ENCODE measurements around the gene GLOD4. TPM values are rescaled to one million over a fixed set of nuclear protein-coding genes. Genes with fewer than 3 reads are reported as not detected.

Gene GLOD4
- total RNA-seq, 1 donor from 2014 or later: 40.5 TPM

DNA sequence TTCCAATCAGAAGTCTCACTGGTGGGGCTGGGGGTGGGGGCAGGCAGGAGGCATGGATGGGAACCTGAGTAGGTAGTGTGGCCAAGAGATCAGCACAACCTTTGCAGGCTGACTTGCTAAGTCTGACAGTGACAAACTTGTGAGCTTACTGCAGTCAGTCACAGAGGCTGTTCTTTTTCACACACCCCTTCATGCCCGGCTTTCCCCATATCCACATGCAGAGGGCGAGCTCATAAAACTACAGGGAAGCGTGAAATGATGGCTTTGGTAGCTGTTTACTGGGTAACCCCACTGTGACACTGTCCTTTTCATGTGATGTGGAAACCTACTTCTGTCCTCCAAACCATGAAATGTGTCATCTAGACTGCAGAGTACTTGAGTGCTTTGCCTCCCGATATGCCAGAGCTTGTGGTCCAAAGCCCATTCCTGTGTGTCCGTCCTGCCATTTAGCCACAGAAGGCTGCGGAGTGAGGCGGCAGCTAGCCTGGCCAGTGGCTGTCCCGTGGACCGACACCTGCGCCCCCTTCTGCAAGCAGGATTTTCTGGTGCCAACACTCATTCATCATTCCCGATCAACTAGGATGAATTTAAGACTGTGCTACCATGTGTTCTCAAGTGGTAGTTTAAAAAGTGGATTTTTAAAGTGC is 39.8 kb downstream of the GLOD4 start:
- no peak for DNase-seq

DNA sequence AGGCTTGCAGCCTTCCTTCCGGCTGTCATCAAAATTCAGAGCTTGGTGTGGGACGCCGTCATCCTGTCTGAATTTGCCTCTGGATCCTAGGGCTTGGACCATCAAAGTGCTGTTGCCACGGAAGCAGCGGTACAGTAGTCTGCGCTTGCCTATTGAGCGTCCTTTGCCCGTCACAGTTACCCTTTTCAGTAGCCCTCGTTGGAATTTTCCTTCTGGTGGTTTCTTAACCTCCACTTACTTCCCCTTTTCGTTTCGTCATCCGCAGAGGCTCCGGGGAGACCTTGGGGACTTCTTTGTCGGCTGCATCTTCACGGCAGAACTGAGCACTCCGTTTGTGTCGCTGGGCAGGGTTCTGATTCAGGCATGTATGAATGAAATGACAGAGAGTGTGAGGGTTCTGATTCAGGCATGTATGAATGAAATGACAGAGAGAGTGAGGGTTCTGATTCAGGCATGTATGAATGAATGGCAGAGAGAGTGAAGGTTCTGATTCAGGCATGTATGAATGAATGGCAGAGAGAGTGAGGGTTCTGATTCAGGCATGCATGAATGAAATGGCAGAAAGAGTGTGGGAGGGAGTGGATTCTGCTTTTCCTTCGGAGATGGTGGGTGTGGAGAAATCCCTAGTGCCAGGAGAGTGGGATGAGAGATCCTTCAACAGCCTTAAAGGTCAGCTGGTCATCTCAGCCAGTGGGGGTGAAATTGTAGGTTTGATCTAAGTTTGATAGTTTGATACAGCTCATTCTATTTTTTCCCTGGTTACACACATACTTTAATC is 41.7 kb downstream of the GLOD4 start:
- no peak for DNase-seq

DNA sequence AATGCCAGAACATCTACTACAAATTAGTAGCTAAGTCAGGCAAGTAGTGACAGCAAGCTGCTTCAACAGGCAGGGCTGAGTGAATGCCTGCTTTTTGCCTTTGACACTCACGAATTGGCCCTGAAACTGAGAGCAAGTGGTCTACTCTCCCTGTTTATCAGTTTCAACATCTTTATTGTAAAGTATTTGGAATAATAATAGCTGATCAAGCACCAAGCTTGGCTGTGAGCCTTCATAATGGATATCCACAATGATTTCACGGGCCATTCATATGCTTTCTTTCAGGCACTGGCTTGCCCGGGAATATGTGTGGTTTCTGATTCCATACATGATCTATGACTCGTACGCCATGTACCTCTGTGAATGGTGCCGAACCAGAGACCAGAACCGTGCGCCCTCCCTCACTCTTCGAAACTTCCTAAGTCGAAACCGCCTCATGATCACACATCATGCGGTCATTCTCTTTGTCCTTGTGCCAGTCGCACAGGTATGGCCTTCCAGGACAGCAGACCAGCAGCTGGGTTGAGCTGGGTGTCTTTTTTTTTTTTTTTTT is 44.4 kb downstream of the GLOD4 start:
- no peak for DNase-seq

DNA sequence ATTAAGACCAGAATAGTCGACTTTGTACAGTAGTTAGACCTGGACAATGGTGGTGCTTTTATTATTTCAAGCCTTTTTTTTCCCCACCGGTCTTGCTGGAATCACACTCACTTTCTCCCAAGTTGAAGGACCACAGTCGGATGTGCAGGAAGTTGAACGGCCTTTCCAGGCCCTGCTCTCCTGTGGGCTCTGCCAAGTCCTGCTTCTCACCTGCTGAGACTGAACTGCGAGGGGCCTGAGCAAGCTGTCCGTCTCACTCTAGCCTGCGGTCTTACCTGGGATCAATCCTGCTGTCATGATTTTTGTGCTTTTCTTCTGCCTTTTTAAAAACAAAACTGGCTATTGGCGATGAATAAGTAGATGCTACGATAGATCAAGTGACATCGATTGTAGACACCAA is 48.3 kb downstream of the GLOD4 start:
- DNase-seq: no peak

DNA sequence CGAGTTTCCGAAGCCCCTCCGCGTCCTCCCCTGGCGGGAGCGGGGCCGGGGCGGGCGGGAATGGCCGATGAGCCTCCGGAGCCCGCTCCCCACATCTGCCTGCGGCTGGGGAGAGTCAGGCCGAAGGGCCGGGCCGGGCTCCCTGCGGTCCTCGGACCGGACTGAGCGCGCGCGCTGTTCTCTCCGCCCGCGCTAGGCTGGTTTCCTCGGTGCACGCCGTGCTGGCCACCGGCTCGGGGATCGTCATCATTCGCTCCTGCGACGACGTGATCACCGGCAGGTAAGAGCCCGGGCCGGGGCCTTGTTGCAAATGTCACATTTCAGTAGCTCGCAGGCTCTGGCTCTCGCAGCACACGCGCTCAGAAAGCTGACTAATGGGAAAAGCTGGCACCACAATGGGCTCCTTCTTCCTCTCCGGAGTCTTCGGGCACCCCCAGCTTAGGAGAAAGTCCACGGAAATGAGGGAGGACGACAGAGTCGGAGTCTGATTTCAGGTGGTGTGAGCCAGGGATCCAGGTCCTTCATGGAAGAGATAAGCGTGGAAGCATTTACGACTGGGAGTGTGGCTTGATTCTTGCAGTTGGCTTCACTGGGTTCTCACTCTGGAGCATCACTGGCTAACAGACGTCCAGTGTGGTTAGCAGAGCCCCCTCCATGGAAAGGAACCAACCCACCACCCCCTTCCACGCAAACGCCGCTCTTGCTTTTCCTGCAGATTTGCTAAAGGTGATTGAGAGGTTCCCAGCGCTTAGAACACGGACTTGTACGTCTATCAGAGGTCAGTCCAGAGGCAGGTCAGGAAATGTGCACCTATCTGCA is 49.0 kb downstream of the GLOD4 start:
- no peak for DNase-seq

DNA sequence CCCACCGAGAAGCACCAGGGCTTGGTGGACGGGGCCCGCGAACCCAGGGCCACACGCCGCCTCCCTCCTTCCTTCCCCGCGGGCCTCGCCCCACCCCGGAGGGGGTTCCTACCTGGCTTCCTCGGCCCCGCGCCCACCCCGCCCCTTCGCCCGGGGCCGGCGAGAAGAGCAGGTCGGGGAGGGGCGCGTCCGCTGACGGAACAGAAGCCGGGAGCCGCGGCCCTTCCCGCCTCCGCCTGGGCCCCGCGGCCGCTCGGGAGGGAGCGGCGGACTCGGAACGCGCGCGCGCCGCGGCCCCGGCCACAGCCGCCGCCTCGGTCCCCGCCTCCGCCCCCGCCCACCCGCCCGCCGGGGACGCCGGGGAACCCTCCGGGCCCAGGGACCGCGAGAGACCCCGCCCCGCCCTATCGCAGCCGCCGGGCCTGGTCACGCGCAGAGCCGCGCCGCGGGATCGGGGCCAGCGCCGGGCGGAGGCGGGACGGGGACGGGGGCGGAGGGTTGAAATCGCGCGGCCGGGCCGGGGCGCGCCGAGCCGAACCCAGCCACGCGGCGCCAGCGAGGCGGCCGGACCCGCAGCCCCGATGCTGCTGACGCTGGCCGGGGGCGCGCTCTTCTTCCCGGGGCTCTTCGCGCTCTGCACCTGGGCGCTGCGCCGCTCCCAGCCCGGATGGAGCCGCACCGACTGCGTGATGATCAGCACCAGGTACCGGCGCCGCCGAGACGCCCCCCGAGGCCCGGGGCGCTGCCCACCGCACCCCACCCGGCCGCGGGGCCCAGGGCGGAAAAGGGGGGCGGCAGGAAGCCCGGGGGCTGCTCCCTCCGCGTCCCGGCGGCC is 49.8 kb downstream of the GLOD4 start, which contains the start of gene TLCD3A:
TLCD3A (plus strand) TSS at position 530 of the 835 bp plus-strand sequence; CDS start at position 582, 52 bp downstream.
- no peak for DNase-seq

DNA sequence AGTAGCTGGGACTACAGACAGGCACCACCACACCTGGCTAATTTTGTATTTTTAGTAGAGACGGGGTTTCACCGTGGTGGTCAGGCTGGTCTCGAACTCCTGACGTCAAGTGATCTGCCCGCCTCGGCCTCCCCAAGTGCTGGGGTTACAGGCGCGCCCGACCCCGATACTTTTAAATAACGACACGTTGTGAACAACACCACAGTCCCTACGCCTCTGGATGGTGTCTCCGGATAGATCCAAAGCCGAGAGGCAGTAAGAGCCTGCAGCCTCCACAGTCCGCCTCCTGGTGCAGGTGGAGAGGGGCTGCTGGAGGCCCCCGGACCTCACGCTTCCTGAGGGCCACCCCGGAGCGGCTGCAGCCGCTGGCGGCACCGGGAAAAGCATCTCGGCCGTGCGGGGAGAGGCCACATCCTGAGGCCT is 50.4 kb downstream of the GLOD4 start:
- DNase-seq: no peak

DNA sequence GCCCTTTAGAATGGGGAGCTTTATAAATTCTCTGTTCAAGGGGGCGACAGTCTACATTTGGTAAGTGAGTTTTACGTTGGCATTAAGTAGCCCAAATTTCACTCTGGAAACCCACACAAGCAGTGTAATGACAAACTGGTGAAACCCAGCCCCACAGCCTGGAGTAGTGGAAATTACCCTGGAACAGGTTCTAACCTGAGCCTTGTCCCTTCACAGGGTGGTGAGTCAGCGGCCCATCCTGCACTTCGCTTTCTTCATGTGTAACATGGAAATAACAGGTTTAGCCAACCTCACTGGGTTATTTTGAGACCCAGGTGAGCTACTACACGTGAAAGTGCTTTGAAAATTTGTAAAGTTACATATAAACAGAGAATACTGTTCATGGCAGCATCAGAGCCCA is 53.2 kb downstream of the GLOD4 start:
- no peak for DNase-seq

- no peak for DNase-seq
Observed at GRCh38 chr17:726271-726919, 55.7 kb downstream of the GLOD4 start.

DNA sequence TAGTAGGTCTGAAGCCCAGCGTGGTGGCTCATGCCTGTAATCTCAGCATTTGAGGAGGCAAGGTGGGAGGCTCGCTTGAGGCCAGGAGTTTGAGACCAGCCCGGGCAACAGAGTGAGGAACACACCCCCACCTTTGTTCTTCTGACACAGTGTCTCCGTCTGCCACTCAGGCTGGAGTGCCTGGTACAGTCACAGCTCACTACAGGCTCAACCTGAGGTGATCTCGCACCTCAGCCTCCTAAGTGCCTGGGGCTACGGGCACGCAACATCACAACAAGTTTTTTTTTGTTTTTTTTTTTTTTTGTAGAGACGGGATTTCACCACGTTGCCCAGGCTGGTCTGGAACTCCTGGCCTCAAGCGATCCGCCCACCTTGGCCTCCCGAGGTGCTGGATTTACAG is 56.3 kb downstream of the GLOD4 start:
- DNase-seq: no peak

GRCh38 chr17:725084-725483 is 57.0 kb downstream of the GLOD4 start:
- no peak for DNase-seq

- no peak for DNase-seq
Observed at GRCh38 chr17:721540-721937, 60.5 kb downstream of the GLOD4 start.

DNA sequence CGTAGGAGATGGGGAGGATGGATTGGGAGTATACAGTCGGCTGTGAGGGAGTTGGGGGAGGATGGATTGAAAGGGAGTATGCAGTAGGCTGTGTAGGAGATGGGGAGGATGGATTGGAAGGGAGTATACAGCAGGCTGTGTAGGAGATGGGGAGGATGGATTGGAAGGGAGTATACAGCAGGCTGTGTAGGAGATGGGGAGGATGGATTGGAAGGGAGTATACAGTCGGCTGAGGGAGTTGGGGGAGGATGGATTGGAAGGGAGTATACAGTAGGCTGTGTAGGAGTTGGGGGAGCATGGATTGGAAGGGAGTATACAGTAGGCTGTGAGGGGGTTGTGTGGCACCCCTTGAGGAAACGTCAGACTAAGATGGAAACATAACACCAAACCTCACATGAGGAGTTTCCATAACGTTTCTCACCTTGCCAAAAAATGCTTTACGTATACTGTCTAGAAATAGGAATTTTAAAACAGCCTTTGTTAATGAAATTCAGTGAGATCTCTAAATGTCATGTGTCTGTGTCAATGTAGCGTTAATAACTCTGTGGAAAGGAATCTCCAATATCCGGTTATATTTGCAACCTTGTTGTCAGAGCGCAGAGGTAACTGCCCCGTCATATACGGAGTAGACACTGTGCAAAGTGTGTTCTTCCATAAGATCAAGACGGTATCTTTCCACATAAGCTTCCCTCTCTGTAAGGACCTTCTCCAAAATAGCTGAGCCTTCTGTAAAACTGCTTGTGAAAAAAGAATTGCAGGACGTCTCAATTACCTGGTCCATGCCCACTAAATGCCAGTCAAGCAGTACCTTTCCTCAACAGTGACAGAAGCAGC is 61.2 kb downstream of the GLOD4 start:
- no peak for DNase-seq

DNA sequence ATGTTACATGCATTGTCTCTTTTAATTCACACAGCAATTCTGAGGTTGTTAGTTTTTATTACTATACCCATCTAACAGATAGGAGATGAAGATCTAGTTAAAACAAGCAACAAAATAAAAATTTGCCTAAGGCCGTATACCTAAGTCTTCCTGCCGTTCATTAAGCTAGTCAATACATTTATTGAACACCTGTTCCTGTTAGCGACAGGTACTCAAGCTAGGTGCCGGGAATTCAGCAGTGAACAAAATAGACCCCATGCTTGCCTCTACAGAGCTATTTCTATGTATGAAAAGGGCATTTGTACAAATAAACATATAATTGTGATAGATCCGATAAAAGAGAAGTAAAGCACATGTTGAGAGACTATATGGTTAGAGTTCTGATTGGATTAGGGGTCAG is 64.0 kb downstream of the GLOD4 start:
- no peak for DNase-seq

Other genes with a start within 250 kb of the GLOD4 start
- gene VPS53, start 67.4 kb downstream of the GLOD4 start, total RNA-seq: 20.1 TPM
- gene TLCD3A, start 49.7 kb downstream of the GLOD4 start, total RNA-seq: 16.9 TPM
- gene GEMIN4, start 30.0 kb downstream of the GLOD4 start, total RNA-seq: 13.2 TPM
- 15.4 TPM for gene MRM3, start 73 bp upstream of the GLOD4 start, total RNA-seq
- gene NXN, start 197.5 kb upstream of the GLOD4 start, total RNA-seq: 52.2 TPM
- 9.0 TPM for gene TIMM22, start 214.8 kb upstream of the GLOD4 start, total RNA-seq